ENCODE data around the gene L1TD1. TPM values are rescaled to one million over a fixed set of nuclear protein-coding genes. Genes with fewer than 3 reads are reported as not detected.

Gene L1TD1
- total and polyA plus RNA-seq, 2 donors (not counting 1 experiment from before 2014, with no cell fraction given) = 0.09 TPM; not detected in 1

DNA sequence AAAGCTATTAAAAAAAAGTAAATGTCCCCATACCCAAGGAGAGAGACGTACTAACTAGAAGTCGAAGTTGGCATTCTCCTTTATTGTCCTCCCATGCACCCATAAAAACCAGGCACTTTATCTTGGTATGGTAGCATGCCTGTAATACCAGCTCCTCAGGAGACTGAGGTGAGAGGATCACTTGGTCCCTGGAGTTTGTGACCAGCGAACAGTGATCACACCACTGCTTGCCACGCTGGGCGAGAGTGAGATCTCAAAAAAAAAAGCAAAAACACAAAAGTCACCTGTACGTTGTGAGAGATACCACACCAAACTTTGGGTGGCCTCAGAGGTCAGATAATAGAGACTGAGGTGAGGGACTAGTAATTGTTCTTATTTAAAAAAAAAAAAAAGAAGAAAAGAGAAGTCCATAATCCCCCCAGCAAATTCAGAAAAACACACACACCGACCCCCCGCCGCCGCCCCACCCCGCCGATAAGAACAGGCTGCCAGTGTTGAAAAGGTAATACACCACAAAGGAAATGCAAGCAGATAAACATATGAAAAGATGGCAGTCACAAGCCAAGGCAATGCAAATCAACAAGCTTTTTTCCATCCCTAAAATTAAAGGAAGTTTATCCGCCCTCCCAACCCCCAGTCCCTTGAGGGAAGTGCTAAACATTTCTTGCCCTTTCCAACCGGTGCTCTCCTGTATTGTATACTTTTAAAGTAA lies 3.6 kb downstream of the L1TD1 start:
- H3K27ac Mint-ChIP-seq = no peak overlapping the region
- Histone ChIP-seq H3K9ac (ENCODE audit: low read length) (no peak overlapping the region), H3K4me1 (ENCODE audit: control insufficient read depth in 2 of 2, insufficient read depth in 2 of 2, low read length in 2 of 2) (no peaks in the 10 kb centered on the region), H3K9me3 (ENCODE audit: control extremely low read depth in 1 of 3, control insufficient read depth in 2 of 3, insufficient read depth in 1 of 3, low read length in 2 of 3) (peaks cover 0 to 15% (median 0%) of the 10 kb centered on the region in 3 donors), H3K79me2 (ENCODE audit: control insufficient read depth, insufficient read depth, low read length) (no peaks in the 10 kb centered on the region), H3K27me3 (replicated peaks in 1 of 4; ENCODE audit: control extremely low read depth in 1 of 4, control insufficient read depth in 3 of 4, insufficient read depth in 4 of 4, low read length in 3 of 4) (peaks cover 0 to 14% (median 2%) of the 10 kb centered on the region in 4 experiments), H3K4me3 (ENCODE audit: control extremely low read depth in 1 of 5, extremely low read depth in 1 of 5, insufficient read depth in 1 of 5, low read depth in 2 of 5, low read length in 4 of 5) (no peak overlapping the region), H3K27ac (ENCODE audit: low read length in 2 of 2) (no peak overlapping the region), H3K36me3 (replicated peaks in 1 of 2; ENCODE audit: control extremely low read depth in 1 of 2, control insufficient read depth in 1 of 2, extremely low read depth in 1 of 2, insufficient read depth in 2 of 2, low read length in 1 of 2) (no peaks in the 10 kb centered on the region), H3K4me2 (replicated peaks; ENCODE audit: low read depth, low read length, poor library complexity, severe bottlenecking) (no peak overlapping the region), H4K20me1 (ENCODE audit: control insufficient read depth, insufficient read depth, low read length, poor library complexity, severe bottlenecking) (no peaks in the 10 kb centered on the region), H2AFZ (ENCODE audit: insufficient read depth, low read depth, low read length, poor library complexity, severe bottlenecking) (no peak overlapping the region)
- no peak for ATAC-seq (ENCODE audit: low read depth)
- intact Hi-C loops (cut with micrococcal nuclease) = no loop called here
- no peaks in the 10 kb centered on the region for H3K4me1 Mint-ChIP-seq
- ChIA-PET CTCF (no interaction called here), POLR2A (no interaction called here)
- peaks cover 26% of the 10 kb centered on the region for H3K27me3 Mint-ChIP-seq
- DNase-seq = no peak
- 44% methylated on average over 10 of the region's 14 CpGs for WGBS (ENCODE audit: insufficient coverage)
- H3K4me3 Mint-ChIP-seq = no peak overlapping the region
- TF ChIP-seq EZH2 (IDR thresholded peaks at IDR 0.05; ENCODE audit: borderline replicate concordance, insufficient read depth, low read depth, low read length, poor library complexity, severe bottlenecking) (no peak), CTCF (IDR thresholded peaks at IDR 0.05) (no peak)
- H3K9me3 Mint-ChIP-seq (ENCODE audit: insufficient read depth) = no peaks in the 10 kb centered on the region

- CTCF ChIA-PET = no interaction called here
- 67% methylated on average over 3 of the region's 3 CpGs for WGBS (ENCODE audit: insufficient coverage)
- H3K9ac ChIP-seq (ENCODE audit: low read length) = no peak overlapping the region
These were observed 4.1 kb downstream of the L1TD1 start for GRCh38 chr1:62198781-62199125.

More at GRCh38 chr1:62198781-62199125, 4.1 kb downstream of the L1TD1 start:
- no peaks in the 10 kb centered on the region for H3K9me3 Mint-ChIP-seq (ENCODE audit: insufficient read depth)
- Histone ChIP-seq H3K9me3 (ENCODE audit: control extremely low read depth in 1 of 3, control insufficient read depth in 2 of 3, insufficient read depth in 1 of 3, low read length in 2 of 3) (peaks cover 0 to 13% (median 0%) of the 10 kb centered on the region in 3 donors), H3K4me1 (ENCODE audit: control insufficient read depth in 2 of 2, insufficient read depth in 2 of 2, low read length in 2 of 2) (no peaks in the 10 kb centered on the region), H3K36me3 (replicated peaks in 1 of 2; ENCODE audit: control extremely low read depth in 1 of 2, control insufficient read depth in 1 of 2, extremely low read depth in 1 of 2, insufficient read depth in 2 of 2, low read length in 1 of 2) (no peaks in the 10 kb centered on the region), H3K27ac (ENCODE audit: low read length in 2 of 2) (no peak overlapping the region), H3K4me3 (ENCODE audit: control extremely low read depth in 1 of 5, extremely low read depth in 1 of 5, insufficient read depth in 1 of 5, low read depth in 2 of 5, low read length in 4 of 5) (no peak overlapping the region), H3K79me2 (ENCODE audit: control insufficient read depth, insufficient read depth, low read length) (no peaks in the 10 kb centered on the region), H2AFZ (ENCODE audit: insufficient read depth, low read depth, low read length, poor library complexity, severe bottlenecking) (no peak overlapping the region), H4K20me1 (ENCODE audit: control insufficient read depth, insufficient read depth, low read length, poor library complexity, severe bottlenecking) (no peaks in the 10 kb centered on the region), H3K4me2 (replicated peaks; ENCODE audit: low read depth, low read length, poor library complexity, severe bottlenecking) (no peak overlapping the region), H3K27me3 (replicated peaks in 1 of 4; ENCODE audit: control extremely low read depth in 1 of 4, control insufficient read depth in 3 of 4, insufficient read depth in 4 of 4, low read length in 3 of 4) (peaks cover 0 to 9% (median 2%) of the 10 kb centered on the region in 4 experiments)
- H3K27ac Mint-ChIP-seq = no peak overlapping the region
- no peak overlapping the region for H3K4me3 Mint-ChIP-seq
- H3K4me1 Mint-ChIP-seq = no peaks in the 10 kb centered on the region
- ATAC-seq (ENCODE audit: low read depth) = no peak
- TF ChIP-seq EZH2 (IDR thresholded peaks at IDR 0.05; ENCODE audit: borderline replicate concordance, insufficient read depth, low read depth, low read length, poor library complexity, severe bottlenecking) = no peak
- no peak for TF ChIP-seq CTCF (IDR thresholded peaks at IDR 0.05)
- DNase-seq = no peak
- H3K27me3 Mint-ChIP-seq = peaks cover 22% of the 10 kb centered on the region
- POLR2A ChIA-PET = no interaction called here
- intact Hi-C loops (cut with micrococcal nuclease) = no loop called here

All from B cell (primary cell).